ENCODE results near the gene CCDC172.

Gene CCDC172, protein sequence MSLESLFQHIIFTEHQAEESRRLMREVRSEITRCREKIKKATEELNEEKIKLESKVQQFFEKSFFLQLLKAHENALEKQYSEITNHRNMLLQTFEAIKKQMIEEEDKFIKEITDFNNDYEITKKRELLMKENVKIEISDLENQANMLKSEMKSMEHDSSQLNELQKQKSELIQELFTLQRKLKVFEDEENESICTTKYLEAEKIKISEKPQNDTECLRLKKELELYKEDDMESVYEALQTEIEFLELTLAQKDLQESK

DNA sequence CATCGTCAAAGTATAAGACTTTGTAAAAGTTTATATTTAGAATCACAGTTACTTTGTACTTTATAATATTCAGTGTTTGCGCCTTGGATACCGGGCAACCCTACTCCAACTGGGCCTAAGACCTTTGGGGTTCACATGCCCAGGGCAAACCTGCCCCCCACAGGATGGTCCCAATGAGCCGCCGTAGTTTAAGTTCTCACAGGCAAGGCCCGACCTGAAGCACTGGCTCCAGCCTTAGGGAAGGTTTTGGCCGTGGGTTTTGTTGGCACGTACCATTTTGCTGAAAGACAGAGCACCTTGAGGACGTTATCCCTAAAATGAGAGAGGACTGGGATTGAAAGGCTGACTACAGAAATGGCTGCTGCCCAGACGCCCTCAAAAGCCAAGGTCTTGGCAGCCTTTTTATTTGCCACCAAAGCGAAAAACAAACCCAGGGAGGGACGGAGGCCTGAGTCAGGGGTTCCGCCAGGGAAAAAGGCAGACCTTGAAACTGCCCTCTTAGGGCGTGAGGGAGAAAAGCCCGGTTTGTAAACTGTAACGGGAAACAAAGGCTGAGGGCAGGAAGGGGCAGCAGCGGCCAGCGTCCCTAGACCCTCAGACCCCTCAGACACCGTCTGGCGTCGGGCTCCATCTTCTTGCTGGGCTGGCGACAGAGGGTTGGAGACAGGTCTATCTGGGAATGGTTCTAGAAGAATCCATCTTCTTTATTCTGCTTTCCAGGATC, at the start of gene CCDC172:
TSS of gene CCDC172 (plus strand) at position 222 of the 724 bp plus-strand sequence. CDS start 564 bp downstream, outside the sequence.
- DNase-seq (ENCODE audit: extremely low spot score, insufficient read length, low read depth) (no peak), FAIRE-seq (no peak)

GRCh38 chr10:116276981-116277380, 47.3 kb upstream of the CCDC172 start:
- DNase-seq (ENCODE audit: extremely low spot score, insufficient read length, low read depth) (no peak), FAIRE-seq (no peak)

GRCh38 chr10:116278846-116279245, 45.4 kb upstream of the CCDC172 start:
- no peak for DNase-seq (ENCODE audit: extremely low spot score, insufficient read length, low read depth)
- no peak for FAIRE-seq

GRCh38 chr10:116281775-116282174, 42.5 kb upstream of the CCDC172 start:
- FAIRE-seq (no peak), DNase-seq (ENCODE audit: extremely low spot score, insufficient read length, low read depth) (no peak)

DNA sequence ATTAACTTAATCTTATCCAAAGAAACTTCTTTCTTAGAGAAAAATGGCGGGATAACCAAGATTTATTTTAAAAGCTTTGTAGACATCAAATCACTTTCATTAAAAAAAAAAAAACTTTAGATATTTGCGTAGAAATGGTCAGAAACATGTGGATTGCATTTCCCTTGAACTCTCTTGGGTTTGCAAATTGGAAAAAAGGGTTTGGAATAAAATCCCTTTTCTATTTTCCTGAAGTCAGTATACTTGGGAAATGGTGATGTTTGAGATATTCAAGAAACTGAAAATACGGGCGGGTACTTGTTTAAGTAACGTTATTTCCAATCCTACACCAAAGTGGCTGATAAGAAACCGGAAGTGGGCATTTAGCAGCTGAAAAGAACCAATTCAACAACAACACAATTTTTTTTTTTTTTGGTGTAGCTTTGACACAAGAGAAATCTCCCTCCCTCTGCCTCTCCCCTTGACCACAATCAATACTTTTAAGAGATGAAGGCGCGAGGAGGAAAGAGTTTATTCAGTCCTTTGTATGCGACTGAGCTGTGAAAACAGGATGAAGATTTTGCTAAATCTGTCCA, 37.5 kb upstream of the CCDC172 start:
- FAIRE-seq (no peak), DNase-seq (ENCODE audit: extremely low spot score, insufficient read length, low read depth) (no peak)

DNA sequence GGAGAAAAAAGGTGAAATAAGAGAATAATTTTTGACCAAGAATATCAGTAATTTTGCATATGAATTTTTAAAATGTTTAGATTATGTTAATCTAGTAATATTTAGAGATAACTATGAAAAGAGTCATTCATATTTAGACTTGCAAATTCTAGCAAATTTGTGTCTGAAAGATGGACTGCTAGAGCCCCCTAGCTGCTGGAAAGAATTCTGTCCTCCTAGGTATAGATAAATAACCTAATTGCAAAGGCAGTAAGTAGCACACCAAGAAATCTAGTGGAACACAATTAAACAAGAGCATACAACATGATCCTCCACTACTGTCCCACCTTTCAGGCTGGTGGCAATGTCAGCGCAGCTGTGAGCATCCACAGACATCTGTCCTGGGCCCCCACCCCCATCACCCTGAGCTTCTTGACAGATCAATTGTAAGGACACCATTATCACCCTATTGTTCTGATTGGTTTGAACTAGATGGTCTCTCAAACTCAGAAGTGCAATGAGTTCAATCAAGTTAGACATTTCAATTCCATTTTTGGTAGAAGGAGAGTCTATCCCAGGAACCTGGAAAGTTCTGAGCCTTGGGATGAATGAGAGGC, 36.2 kb upstream of the CCDC172 start:
- DNase-seq (ENCODE audit: extremely low spot score, insufficient read length, low read depth) = no peak
- no peak for FAIRE-seq

- FAIRE-seq (no peak), DNase-seq (ENCODE audit: extremely low spot score, insufficient read length, low read depth) (no peak)
Measured at GRCh38 chr10:116289652-116290051, 34.6 kb upstream of the CCDC172 start.

GRCh38 chr10:116292493-116292892, 31.8 kb upstream of the CCDC172 start:
- DNase-seq (ENCODE audit: extremely low spot score, insufficient read length, low read depth) = no peak
- no peak for FAIRE-seq

DNA sequence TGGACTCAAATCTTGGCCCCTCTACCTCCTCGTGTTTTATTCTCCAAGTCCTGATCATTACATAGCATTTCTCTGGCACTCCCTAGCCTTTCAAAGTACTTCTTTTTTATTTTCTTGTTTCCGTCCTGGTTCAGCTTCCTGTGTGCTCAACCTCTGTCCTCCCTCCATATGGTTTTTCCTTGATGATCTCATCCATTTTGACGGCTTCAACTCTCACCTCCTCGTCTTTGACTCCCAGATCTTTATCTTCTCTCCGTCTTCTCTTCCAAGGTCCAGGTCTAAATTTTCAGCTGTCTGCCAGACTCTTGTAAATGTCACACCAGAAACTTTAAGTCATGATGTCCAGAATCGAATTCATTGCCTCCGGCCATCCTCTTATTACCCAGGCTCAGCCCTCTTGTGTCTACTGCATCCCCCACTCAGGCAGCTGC, 27.9 kb upstream of the CCDC172 start:
- DNase-seq (ENCODE audit: extremely low spot score, insufficient read length, low read depth) = no peak

GRCh38 chr10:116298586-116298985, 25.7 kb upstream of the CCDC172 start:
- DNase-seq (ENCODE audit: extremely low spot score, insufficient read length, low read depth) (no peak), FAIRE-seq (no peak)

More for the DNA sequence above, 27.9 kb upstream of the CCDC172 start:
- no peak for FAIRE-seq

- FAIRE-seq (no peak), DNase-seq (ENCODE audit: extremely low spot score, insufficient read length, low read depth) (no peak)
Measured at GRCh38 chr10:116300542-116300941, 23.7 kb upstream of the CCDC172 start.

GRCh38 chr10:116304923-116305322, 19.3 kb upstream of the CCDC172 start:
- DNase-seq (ENCODE audit: extremely low spot score, insufficient read length, low read depth) = no peak
- no peak for FAIRE-seq

GRCh38 chr10:116306847-116307246, 17.4 kb upstream of the CCDC172 start:
- FAIRE-seq = no peak
- no peak for DNase-seq (ENCODE audit: extremely low spot score, insufficient read length, low read depth)

DNA sequence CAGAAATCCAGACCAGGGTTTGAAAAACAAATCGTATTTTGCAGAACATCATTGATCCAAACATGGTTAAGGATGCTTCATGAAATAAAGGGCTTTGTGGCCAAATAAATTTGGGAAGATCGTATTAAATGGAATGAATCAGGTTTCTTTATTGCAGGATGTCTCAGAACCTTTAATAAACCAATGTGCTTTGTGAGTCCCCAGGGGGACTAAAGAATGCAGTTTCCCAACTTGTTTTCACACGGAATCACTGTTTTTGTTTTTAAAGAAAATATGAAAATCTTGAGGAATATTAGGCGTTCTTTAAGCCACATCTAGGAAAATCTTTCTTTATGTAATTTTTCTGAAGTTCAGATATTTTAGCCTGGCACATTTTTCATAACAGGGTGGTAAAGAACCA, 16.8 kb upstream of the CCDC172 start:
- DNase-seq (ENCODE audit: extremely low spot score, insufficient read length, low read depth) (no peak), FAIRE-seq (no peak)

GRCh38 chr10:116311016-116311415, 13.2 kb upstream of the CCDC172 start:
- no peak for DNase-seq (ENCODE audit: extremely low spot score, insufficient read length, low read depth)
- FAIRE-seq = no peak

DNA sequence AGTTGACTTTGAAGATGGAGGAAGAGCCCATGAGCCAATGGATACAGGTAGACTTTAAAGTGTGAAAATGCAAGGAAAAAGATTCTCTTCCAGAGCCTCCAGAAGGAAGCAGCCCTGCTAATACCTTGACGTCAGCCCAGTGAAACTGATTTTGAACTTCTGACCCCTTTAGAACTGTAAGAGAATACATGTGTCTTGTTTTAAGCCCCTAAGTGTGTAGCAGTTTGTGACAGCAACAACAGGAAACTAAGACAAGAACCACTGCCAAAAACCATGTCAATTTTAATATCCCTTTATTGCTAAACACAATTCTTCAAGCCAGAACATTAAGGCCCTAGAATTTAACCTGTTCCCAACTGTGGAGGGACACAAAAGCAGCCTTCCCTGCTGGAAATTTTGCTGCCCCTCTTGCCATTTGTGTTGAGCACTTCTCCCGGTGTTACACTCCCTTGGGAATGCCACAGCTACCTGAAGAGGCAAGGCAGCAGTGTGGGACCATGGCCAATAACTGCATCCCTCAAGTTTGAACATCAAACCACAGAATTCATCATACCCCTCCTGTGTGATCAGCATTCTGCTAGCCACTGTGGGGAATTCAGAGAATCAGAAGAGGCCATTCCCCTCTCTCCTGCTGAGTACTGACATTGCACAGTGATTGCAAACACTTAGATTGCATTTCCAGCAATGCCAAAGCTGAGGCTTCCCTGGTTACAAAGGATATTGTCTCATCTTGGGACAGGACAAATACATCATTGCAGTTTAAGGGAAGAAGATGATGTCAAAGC, 12.3 kb upstream of the CCDC172 start:
- FAIRE-seq (no peak), DNase-seq (ENCODE audit: extremely low spot score, insufficient read length, low read depth) (no peak)

DNA sequence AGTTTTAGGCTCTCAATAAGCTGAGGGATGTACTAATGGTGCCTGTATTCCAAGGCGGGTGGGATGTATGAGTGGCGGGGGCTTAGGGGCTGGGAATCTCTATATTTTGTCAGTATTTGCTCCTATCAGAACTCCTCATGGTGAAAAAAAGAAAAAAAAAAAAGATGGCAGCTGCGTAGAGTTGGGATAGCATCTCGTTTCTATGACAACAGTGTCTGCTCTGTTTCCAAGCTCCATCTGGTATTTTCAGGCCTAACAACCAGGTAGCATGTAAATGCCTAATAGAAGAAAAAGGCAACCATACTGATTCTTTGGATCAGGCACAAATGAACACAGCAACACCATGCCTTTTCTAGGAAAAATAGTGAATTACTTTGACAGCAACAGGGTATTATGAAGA, 11.7 kb upstream of the CCDC172 start:
- FAIRE-seq (no peak), DNase-seq (ENCODE audit: extremely low spot score, insufficient read length, low read depth) (no peak)

- no peak for FAIRE-seq
- DNase-seq (ENCODE audit: extremely low spot score, insufficient read length, low read depth) = no peak
Measured at GRCh38 chr10:116316503-116316902, 7.7 kb upstream of the CCDC172 start.

DNA sequence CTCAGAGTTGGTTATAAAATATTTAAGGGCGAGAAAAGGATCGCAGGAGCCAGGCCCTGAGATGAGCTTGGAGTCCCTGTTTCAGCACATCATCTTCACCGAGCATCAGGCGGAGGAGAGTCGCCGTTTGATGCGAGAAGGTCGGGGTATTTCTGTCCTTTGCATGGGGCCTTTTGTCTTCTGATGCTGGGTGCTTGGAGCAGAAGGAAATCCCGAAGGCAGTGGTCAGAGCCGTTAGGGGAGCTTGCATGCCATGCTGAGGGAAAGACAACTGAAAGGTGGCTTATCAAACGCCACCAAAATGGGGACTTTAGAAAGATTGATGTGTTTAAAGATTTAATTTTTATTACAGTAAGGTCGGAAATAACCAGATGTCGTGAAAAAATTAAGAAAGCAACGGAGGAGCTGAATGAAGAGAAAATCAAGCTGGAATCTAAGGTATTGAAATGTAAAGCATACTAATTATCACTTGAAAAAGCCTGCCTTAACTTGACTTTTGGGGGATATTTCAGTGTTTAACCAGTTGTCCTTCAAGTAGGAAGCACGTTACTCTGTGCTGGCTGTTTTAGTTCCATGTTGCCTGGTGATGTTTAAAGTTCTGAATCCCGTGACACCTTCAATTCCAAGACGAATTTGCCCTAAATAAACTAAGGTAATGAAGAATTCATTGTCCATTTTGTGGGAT, 845 bp downstream of the CCDC172 start:
- DNase-seq (ENCODE audit: extremely low spot score, insufficient read length, low read depth) = no peak
- FAIRE-seq = no peak

- no peak for DNase-seq (ENCODE audit: extremely low spot score, insufficient read length, low read depth)
- FAIRE-seq = no peak
Measured at GRCh38 chr10:116325987-116326386, 1.7 kb downstream of the CCDC172 start.
